ENCODE measurements around the gene SORL1.

Gene SORL1

GRCh38 chr11:121661880-121662486 lies 209.9 kb downstream of the SORL1 start:
- Histone ChIP-seq H3K9me3 (ENCODE audit: control insufficient read depth in 1 of 2, low read length in 2 of 2) (no peaks in the 10 kb centered on the region), H3K36me3 (ENCODE audit: control insufficient read depth in 1 of 2, insufficient read depth in 2 of 2, low read length in 2 of 2) (no peaks in the 10 kb centered on the region), H3K27ac (ENCODE audit: low read length) (no peak overlapping the region), H3K4me3 (ENCODE audit: low read depth in 1 of 2, low read length in 2 of 2) (no peak overlapping the region), H3K27me3 (ENCODE audit: low read depth, low read length) (no peaks in the 10 kb centered on the region), H3K4me1 (ENCODE audit: control insufficient read depth in 1 of 2, insufficient read depth in 2 of 2, low read length in 2 of 2) (peaks cover 0 to 3% of the 10 kb centered on the region in 2 donors)

GRCh38 chr11:121664144-121664543 lies 212.0 kb downstream of the SORL1 start:
- Histone ChIP-seq H3K4me1 (ENCODE audit: control insufficient read depth in 1 of 2, insufficient read depth in 2 of 2, low read length in 2 of 2) (no peaks in the 10 kb centered on the region), H3K27ac (ENCODE audit: low read length) (no peak overlapping the region), H3K36me3 (ENCODE audit: control insufficient read depth in 1 of 2, insufficient read depth in 2 of 2, low read length in 2 of 2) (no peaks in the 10 kb centered on the region), H3K4me3 (ENCODE audit: low read depth in 1 of 2, low read length in 2 of 2) (no peak overlapping the region), H3K9me3 (ENCODE audit: control insufficient read depth in 1 of 2, low read length in 2 of 2) (no peaks in the 10 kb centered on the region), H3K27me3 (ENCODE audit: low read depth, low read length) (no peaks in the 10 kb centered on the region)

- no peak overlapping the region for H3K4me3 ChIP-seq (ENCODE audit: low read depth in 1 of 2, low read length in 2 of 2)
- H3K27me3 ChIP-seq (ENCODE audit: low read depth, low read length), result no peaks in the 10 kb centered on the region
- H3K36me3 ChIP-seq (ENCODE audit: control insufficient read depth in 1 of 2, insufficient read depth in 2 of 2, low read length in 2 of 2), result no peaks in the 10 kb centered on the region
- peaks cover 0 to 8% of the 10 kb centered on the region in 2 donors for H3K4me1 ChIP-seq (ENCODE audit: control insufficient read depth in 1 of 2, insufficient read depth in 2 of 2, low read length in 2 of 2)
- H3K27ac ChIP-seq (ENCODE audit: low read length), result no peak overlapping the region
- H3K9me3 ChIP-seq (ENCODE audit: control insufficient read depth in 1 of 2, low read length in 2 of 2), result no peaks in the 10 kb centered on the region
Measured at GRCh38 chr11:121665206-121665838, 213.2 kb downstream of the SORL1 start.

- peaks cover 6 to 26% of the 10 kb centered on the region in 2 donors for H3K4me1 ChIP-seq (ENCODE audit: control insufficient read depth in 1 of 2, insufficient read depth in 2 of 2, low read length in 2 of 2)
- no peak overlapping the region for H3K4me3 ChIP-seq (ENCODE audit: low read depth in 1 of 2, low read length in 2 of 2)
- H3K27me3 ChIP-seq (ENCODE audit: low read depth, low read length), result no peaks in the 10 kb centered on the region
- H3K36me3 ChIP-seq (ENCODE audit: control insufficient read depth in 1 of 2, insufficient read depth in 2 of 2, low read length in 2 of 2), result no peaks in the 10 kb centered on the region
- H3K9me3 ChIP-seq (ENCODE audit: control insufficient read depth in 1 of 2, low read length in 2 of 2), result no peaks in the 10 kb centered on the region
- H3K27ac ChIP-seq (ENCODE audit: low read length), result no peak overlapping the region
Measured at GRCh38 chr11:121667836-121668235, 215.7 kb downstream of the SORL1 start.

GRCh38 chr11:121669422-121669821 lies 217.3 kb downstream of the SORL1 start:
- no peak overlapping the region for H3K4me3 ChIP-seq (ENCODE audit: low read depth in 1 of 2, low read length in 2 of 2)
- no peaks in the 10 kb centered on the region for H3K27me3 ChIP-seq (ENCODE audit: low read depth, low read length)
- H3K9me3 ChIP-seq (ENCODE audit: control insufficient read depth in 1 of 2, low read length in 2 of 2), result no peaks in the 10 kb centered on the region
- H3K4me1 ChIP-seq (ENCODE audit: control insufficient read depth in 1 of 2, insufficient read depth in 2 of 2, low read length in 2 of 2), result peaks cover 6 to 34% of the 10 kb centered on the region in 2 donors
- no peak overlapping the region for H3K27ac ChIP-seq (ENCODE audit: low read length)
- H3K36me3 ChIP-seq (ENCODE audit: control insufficient read depth in 1 of 2, insufficient read depth in 2 of 2, low read length in 2 of 2), result no peaks in the 10 kb centered on the region

GRCh38 chr11:121670266-121670665 lies 218.2 kb downstream of the SORL1 start:
- H3K36me3 ChIP-seq (ENCODE audit: control insufficient read depth in 1 of 2, insufficient read depth in 2 of 2, low read length in 2 of 2), result no peaks in the 10 kb centered on the region
- no peaks in the 10 kb centered on the region for H3K27me3 ChIP-seq (ENCODE audit: low read depth, low read length)
- H3K9me3 ChIP-seq (ENCODE audit: control insufficient read depth in 1 of 2, low read length in 2 of 2), result no peaks in the 10 kb centered on the region
- H3K4me3 ChIP-seq (ENCODE audit: low read depth in 1 of 2, low read length in 2 of 2), result no peak overlapping the region
- peak overlapping the region; percentile 42 for H3K27ac ChIP-seq (ENCODE audit: low read length)
- H3K4me1 ChIP-seq (ENCODE audit: control insufficient read depth in 1 of 2, insufficient read depth in 2 of 2, low read length in 2 of 2), result peaks cover 6 to 34% of the 10 kb centered on the region in 2 donors

GRCh38 chr11:121670805-121671282 lies 218.7 kb downstream of the SORL1 start:
- no peaks in the 10 kb centered on the region for H3K9me3 ChIP-seq (ENCODE audit: control insufficient read depth in 1 of 2, low read length in 2 of 2)
- H3K36me3 ChIP-seq (ENCODE audit: control insufficient read depth in 1 of 2, insufficient read depth in 2 of 2, low read length in 2 of 2), result no peaks in the 10 kb centered on the region
- H3K4me1 ChIP-seq (ENCODE audit: control insufficient read depth in 1 of 2, insufficient read depth in 2 of 2, low read length in 2 of 2), result peaks cover 6 to 34% of the 10 kb centered on the region in 2 donors
- H3K4me3 ChIP-seq (ENCODE audit: low read depth in 1 of 2, low read length in 2 of 2), result no peak overlapping the region
- peak overlapping the region; percentile 42 for H3K27ac ChIP-seq (ENCODE audit: low read length)
- H3K27me3 ChIP-seq (ENCODE audit: low read depth, low read length), result no peaks in the 10 kb centered on the region

GRCh38 chr11:121671283-121672168 lies 219.4 kb downstream of the SORL1 start:
- Histone ChIP-seq H3K27me3 (ENCODE audit: low read depth, low read length) (no peaks in the 10 kb centered on the region), H3K4me3 (ENCODE audit: low read depth in 1 of 2, low read length in 2 of 2) (no peak overlapping the region), H3K4me1 (ENCODE audit: control insufficient read depth in 1 of 2, insufficient read depth in 2 of 2, low read length in 2 of 2) (peaks cover 6 to 34% of the 10 kb centered on the region in 2 donors), H3K36me3 (ENCODE audit: control insufficient read depth in 1 of 2, insufficient read depth in 2 of 2, low read length in 2 of 2) (no peaks in the 10 kb centered on the region), H3K9me3 (ENCODE audit: control insufficient read depth in 1 of 2, low read length in 2 of 2) (no peaks in the 10 kb centered on the region), H3K27ac (ENCODE audit: low read length) (peak overlapping the region; percentile 42)

GRCh38 chr11:121672630-121673487 lies 220.7 kb downstream of the SORL1 start:
- Histone ChIP-seq H3K4me3 (ENCODE audit: low read depth in 1 of 2, low read length in 2 of 2) (peak overlapping the region in 1 of 2 donors; percentile 25), H3K27ac (ENCODE audit: low read length) (no peak overlapping the region)

GRCh38 chr11:121681550-121682268 lies 229.6 kb downstream of the SORL1 start:
- H3K27ac ChIP-seq (ENCODE audit: low read length), result no peak overlapping the region

More at GRCh38 chr11:121672630-121673487, 220.7 kb downstream of the SORL1 start:
- Histone ChIP-seq H3K4me1 (ENCODE audit: control insufficient read depth in 1 of 2, insufficient read depth in 2 of 2, low read length in 2 of 2) (peaks cover 6 to 34% of the 10 kb centered on the region in 2 donors), H3K27me3 (ENCODE audit: low read depth, low read length) (no peaks in the 10 kb centered on the region), H3K36me3 (ENCODE audit: control insufficient read depth in 1 of 2, insufficient read depth in 2 of 2, low read length in 2 of 2) (no peaks in the 10 kb centered on the region), H3K9me3 (ENCODE audit: control insufficient read depth in 1 of 2, low read length in 2 of 2) (no peaks in the 10 kb centered on the region)

More at GRCh38 chr11:121681550-121682268, 229.6 kb downstream of the SORL1 start:
- H3K4me3 ChIP-seq (ENCODE audit: low read depth in 1 of 2, low read length in 2 of 2), result no peak overlapping the region
- no peaks in the 10 kb centered on the region for H3K36me3 ChIP-seq (ENCODE audit: control insufficient read depth in 1 of 2, insufficient read depth in 2 of 2, low read length in 2 of 2)
- no peaks in the 10 kb centered on the region for H3K9me3 ChIP-seq (ENCODE audit: control insufficient read depth in 1 of 2, low read length in 2 of 2)
- no peaks in the 10 kb centered on the region for H3K27me3 ChIP-seq (ENCODE audit: low read depth, low read length)
- no peaks in the 10 kb centered on the region for H3K4me1 ChIP-seq (ENCODE audit: control insufficient read depth in 1 of 2, insufficient read depth in 2 of 2, low read length in 2 of 2)
